Muscle layer of colon (tissue), 2 donors: ENCODE results near the gene DGAT2.

Experiments used
- H3K27ac ChIP-seq: one replicate; pipeline ENCODE4 v1.7.0; 2013; ENCODE audit warnings: low read depth, mild to moderate bottlenecking, low read length, moderate library complexity
- H3K27me3 ChIP-seq, 2 donors: one replicate each; pipeline ENCODE4 v1.7.0; 2013; ENCODE audit warnings: low read length in 2 of 2, mild to moderate bottlenecking in 2 of 2; ENCODE audit not compliant: insufficient read depth in 2 of 2, control insufficient read depth in 1 of 2
- H3K36me3 ChIP-seq: one replicate; pipeline ENCODE4 v1.7.0; 2013; ENCODE audit warnings: mild to moderate bottlenecking, low read length; ENCODE audit not compliant: insufficient read depth
- H3K4me1 ChIP-seq: one replicate; pipeline ENCODE4 v1.7.0; 2013; ENCODE audit warnings: mild to moderate bottlenecking, low read length; ENCODE audit not compliant: insufficient read depth
- H3K4me3 ChIP-seq, 2 donors: one replicate each; pipeline ENCODE4 v1.7.0; 2013; ENCODE audit warnings: low read length in 2 of 2, low read depth in 1 of 2, mild to moderate bottlenecking in 1 of 2, moderate library complexity in 1 of 2
- H3K9ac ChIP-seq: one replicate; pipeline ENCODE4 v1.7.0; 2013; ENCODE audit warnings: low read length
- H3K9me3 ChIP-seq: one replicate; pipeline ENCODE4 v1.7.0; 2013; ENCODE audit warnings: mild to moderate bottlenecking, low read length
- donor health status: abdominal sarcoma.
- donor health status: Adenocarcinoma of cecum.

The DGAT2 gene

DNA sequence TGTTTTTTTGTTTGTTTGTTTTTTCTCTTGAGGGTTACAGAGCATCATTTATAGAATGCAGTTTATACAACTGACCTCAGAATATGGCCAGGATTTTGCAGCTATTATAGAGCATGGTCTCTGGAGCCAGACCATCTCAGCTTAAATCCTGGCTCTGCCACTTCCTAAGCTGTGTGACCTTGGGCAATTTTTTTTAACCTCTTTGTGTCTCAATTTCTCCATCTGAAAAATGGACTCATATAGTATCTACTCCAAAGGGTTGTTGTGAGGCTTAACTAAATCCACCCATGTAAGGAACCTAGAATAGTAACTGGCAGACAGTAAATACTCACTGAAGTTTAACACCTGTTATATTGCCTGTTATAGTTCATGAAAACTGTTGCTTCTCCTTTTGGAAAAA lies 8.3 kb upstream of the DGAT2 start:
- no peak overlapping the region for H3K9ac ChIP-seq
- no peaks in the 10 kb centered on the region for H3K27me3 ChIP-seq
- no peaks in the 10 kb centered on the region for H3K9me3 ChIP-seq
- no peaks in the 10 kb centered on the region for H3K4me1 ChIP-seq
- H3K36me3 ChIP-seq: no peaks in the 10 kb centered on the region
- H3K27ac ChIP-seq: no peak overlapping the region
- no peak overlapping the region for H3K4me3 ChIP-seq

GRCh38 chr11:75760710-75761493 lies 7.7 kb upstream of the DGAT2 start:
- no peak overlapping the region for H3K27ac ChIP-seq
- no peak overlapping the region for H3K9ac ChIP-seq
- H3K27me3 ChIP-seq: no peaks in the 10 kb centered on the region
- H3K9me3 ChIP-seq: no peaks in the 10 kb centered on the region
- no peaks in the 10 kb centered on the region for H3K36me3 ChIP-seq
- no peaks in the 10 kb centered on the region for H3K4me1 ChIP-seq
- no peak overlapping the region for H3K4me3 ChIP-seq

GRCh38 chr11:75762158-75762557 lies 6.4 kb upstream of the DGAT2 start:
- no peak overlapping the region for H3K9ac ChIP-seq
- no peaks in the 10 kb centered on the region for H3K27me3 ChIP-seq
- H3K27ac ChIP-seq: no peak overlapping the region
- H3K4me3 ChIP-seq: no peak overlapping the region
- no peaks in the 10 kb centered on the region for H3K36me3 ChIP-seq
- no peaks in the 10 kb centered on the region for H3K4me1 ChIP-seq
- no peaks in the 10 kb centered on the region for H3K9me3 ChIP-seq

DNA sequence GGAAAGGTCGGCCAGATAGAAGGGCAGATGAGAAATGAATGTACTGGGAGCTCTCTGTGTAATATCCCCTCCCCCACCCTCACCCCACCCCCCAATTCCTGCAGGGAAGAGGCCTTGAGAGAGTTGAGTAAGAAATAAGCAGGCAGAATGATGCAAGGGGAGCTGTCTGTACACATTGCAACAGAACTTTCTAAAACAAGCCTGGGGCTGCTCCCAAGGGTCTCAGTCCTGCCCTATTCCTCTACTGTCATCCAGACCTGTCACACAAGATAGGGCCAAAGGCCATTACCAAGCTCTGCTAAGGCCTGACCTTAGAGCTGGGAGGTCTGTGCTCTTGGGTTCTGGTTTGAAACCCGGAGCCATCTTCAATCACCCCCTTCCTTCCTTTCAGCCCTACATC lies 5.7 kb upstream of the DGAT2 start:
- H3K4me1 ChIP-seq: peaks cover 5% of the 10 kb centered on the region
- no peaks in the 10 kb centered on the region for H3K36me3 ChIP-seq
- no peaks in the 10 kb centered on the region for H3K9me3 ChIP-seq
- H3K27ac ChIP-seq: no peak overlapping the region
- no peak overlapping the region for H3K4me3 ChIP-seq
- no peak overlapping the region for H3K9ac ChIP-seq
- H3K27me3 ChIP-seq: peaks cover 2% of the 10 kb centered on the region in 2 donors

- peaks cover 5 to 6% of the 10 kb centered on the region in 2 donors for H3K27me3 ChIP-seq
- no peak overlapping the region for H3K9ac ChIP-seq
- peaks cover 9% of the 10 kb centered on the region for H3K4me1 ChIP-seq
- no peak overlapping the region for H3K4me3 ChIP-seq
- H3K9me3 ChIP-seq: no peaks in the 10 kb centered on the region
- H3K27ac ChIP-seq: no peak overlapping the region
- H3K36me3 ChIP-seq: no peaks in the 10 kb centered on the region
Measured at GRCh38 chr11:75763846-75764245, 4.7 kb upstream of the DGAT2 start.

DNA sequence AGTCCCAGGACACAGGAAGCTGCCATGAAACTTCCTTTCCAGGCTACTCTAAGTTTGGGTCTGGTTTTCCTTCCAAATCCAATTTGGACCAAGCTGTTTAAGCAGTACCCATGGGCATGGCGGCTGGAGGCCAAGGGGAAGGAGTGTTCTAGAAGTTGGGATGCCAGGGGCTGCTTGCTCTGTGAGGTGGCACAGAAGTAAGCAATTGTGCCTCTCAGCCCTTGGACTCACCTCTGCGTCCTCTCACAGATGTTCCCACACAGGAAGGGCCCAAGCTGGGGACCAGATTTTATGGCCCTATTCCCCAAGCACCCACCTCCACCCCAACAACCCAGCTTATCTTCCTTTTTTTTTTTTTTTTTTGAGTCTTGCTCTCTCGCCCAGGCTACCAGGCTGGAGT lies 3.5 kb upstream of the DGAT2 start:
- no peaks in the 10 kb centered on the region for H3K9me3 ChIP-seq
- H3K4me1 ChIP-seq: peaks cover 9% of the 10 kb centered on the region
- H3K27me3 ChIP-seq: peaks cover 5 to 6% of the 10 kb centered on the region in 2 donors
- H3K27ac ChIP-seq: no peak overlapping the region
- no peaks in the 10 kb centered on the region for H3K36me3 ChIP-seq
- H3K9ac ChIP-seq: no peak overlapping the region
- no peak overlapping the region for H3K4me3 ChIP-seq

DNA sequence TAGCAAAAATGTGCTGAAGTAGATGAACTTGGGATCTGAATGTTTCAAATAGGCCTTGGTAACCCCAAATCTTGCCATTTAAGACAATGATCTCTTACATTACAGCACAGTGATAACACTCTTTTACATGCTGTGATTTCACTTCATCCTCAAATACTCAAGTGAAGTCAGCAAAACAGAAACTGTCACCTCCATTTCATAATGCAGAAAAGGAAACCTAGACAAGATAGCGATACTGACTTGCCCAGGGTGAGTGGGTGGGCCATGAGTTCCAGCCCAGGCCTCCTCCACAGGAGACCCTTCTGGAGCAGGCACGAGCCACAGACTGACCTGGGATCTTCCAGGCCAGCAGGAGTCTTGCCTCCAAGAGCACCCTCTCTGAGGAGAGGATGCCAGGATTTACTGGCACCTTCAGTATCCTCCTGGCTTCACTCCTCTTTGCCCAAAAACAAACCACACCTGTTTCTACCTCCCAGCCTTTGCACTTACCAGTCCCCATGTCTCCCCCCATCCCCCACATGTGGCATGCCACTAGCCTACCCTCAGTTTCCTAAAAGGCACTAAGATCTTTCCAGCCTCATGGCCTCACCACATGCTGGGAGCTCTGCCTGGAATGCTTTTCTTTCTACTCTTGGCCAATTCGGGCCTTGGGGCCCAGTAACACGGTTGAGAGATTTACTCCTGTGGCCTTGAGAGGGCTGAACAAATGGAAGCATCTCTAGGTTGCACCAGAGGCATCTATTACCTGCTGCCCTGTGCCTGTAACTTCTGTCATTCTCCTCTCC lies 1.9 kb upstream of the DGAT2 start:
- peaks cover 5 to 6% of the 10 kb centered on the region in 2 donors for H3K27me3 ChIP-seq
- H3K9ac ChIP-seq: no peak overlapping the region
- H3K36me3 ChIP-seq: no peaks in the 10 kb centered on the region
- H3K9me3 ChIP-seq: no peaks in the 10 kb centered on the region
- peaks cover 9% of the 10 kb centered on the region for H3K4me1 ChIP-seq
- no peak overlapping the region for H3K27ac ChIP-seq
- no peak overlapping the region for H3K4me3 ChIP-seq

- Histone ChIP-seq H3K9ac (no peak overlapping the region), H3K9me3 (no peaks in the 10 kb centered on the region), H3K36me3 (no peaks in the 10 kb centered on the region), H3K27me3 (peaks cover 5 to 6% of the 10 kb centered on the region in 2 donors), H3K4me3 (no peak overlapping the region), H3K4me1 (peaks cover 9% of the 10 kb centered on the region), H3K27ac (no peak overlapping the region)
Measured at GRCh38 chr11:75767228-75767572, 1.4 kb upstream of the DGAT2 start.

GRCh38 chr11:75767793-75768111 lies 826 bp upstream of the DGAT2 start:
- Histone ChIP-seq H3K36me3 (no peaks in the 10 kb centered on the region), H3K9me3 (no peaks in the 10 kb centered on the region), H3K4me1 (peaks cover 9% of the 10 kb centered on the region), H3K27ac (peak overlapping the region; percentile 17), H3K4me3 (peak overlapping the region; percentile 49 to 59), H3K9ac (no peak overlapping the region), H3K27me3 (peaks cover 5 to 6% of the 10 kb centered on the region in 2 donors)

- Histone ChIP-seq H3K9me3 (no peaks in the 10 kb centered on the region), H3K9ac (no peak overlapping the region), H3K27ac (no peak overlapping the region), H3K4me1 (peaks cover 9% of the 10 kb centered on the region), H3K36me3 (no peaks in the 10 kb centered on the region), H3K4me3 (peak overlapping the region; percentile 49 to 59), H3K27me3 (peaks cover 5 to 6% of the 10 kb centered on the region in 2 donors)
Measured at GRCh38 chr11:75768909-75769771, 562 bp downstream of the DGAT2 start.

DNA sequence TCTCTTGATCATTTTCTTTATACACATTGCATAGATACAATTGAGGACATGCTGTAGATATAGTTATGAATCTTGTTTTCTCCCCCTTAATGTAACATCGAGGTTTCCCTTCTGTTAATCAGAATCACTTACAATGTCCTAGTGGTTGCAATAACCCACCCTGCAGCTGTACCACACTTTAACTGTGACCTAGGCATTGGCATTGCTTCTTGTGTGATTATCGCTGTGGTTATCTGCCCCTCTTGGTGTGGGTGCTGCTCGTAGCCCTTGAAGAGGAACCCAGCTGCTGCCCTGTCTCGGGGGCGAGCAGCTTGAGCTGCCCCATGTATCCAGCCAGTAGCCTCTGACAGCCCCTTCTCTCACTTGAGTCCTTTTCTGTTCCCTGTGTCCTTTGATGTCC lies 1.5 kb downstream of the DGAT2 start:
- Histone ChIP-seq H3K4me3 (no peak overlapping the region), H3K9ac (no peak overlapping the region), H3K36me3 (no peaks in the 10 kb centered on the region), H3K9me3 (no peaks in the 10 kb centered on the region), H3K4me1 (peaks cover 9% of the 10 kb centered on the region), H3K27ac (no peak overlapping the region), H3K27me3 (peaks cover 5 to 6% of the 10 kb centered on the region in 2 donors)
